Omental fat pad (tissue), 4 donors: ENCODE measurements around the gene AOAH. TPM values are rescaled to one million over a fixed set of nuclear protein-coding genes. Genes with fewer than 3 reads are reported as not detected.

Experiments
- ATAC-seq: fragments of 150-250 bp; one replicate; pipeline ENCODE4 v1.9.1; 2016; ENCODE audit warnings: mild to moderate bottlenecking, moderate library complexity; ENCODE audit not compliant: low FRiP score
- DNase-seq: peaks from one replicate; pipeline ENCODE4 v3.0.0-alpha.2; 2019; ENCODE audit warnings: low spot score
- total RNA-seq, 4 donors: library from RNA; depleted of rRNA; stranded (reverse); fragments of >200 nt; gene quantifications; one replicate each; pipeline ENCODE4 v1.1.0, GENCODE V29; 2016
- TF ChIP-seq, protein P1 (sequence below), 3 donors: fragments of 450-650 bp; IDR thresholded peaks; one replicate each; pipeline ENCODE4 v1.5.1; 2016 to 2017; ENCODE audit warnings: antibody characterized with exemption in 3 of 3, mild to moderate bottlenecking in 3 of 3, moderate library complexity in 2 of 3

The AOAH gene
- total RNA-seq, 4 donors from 2014 or later = 5.8 to 27.9 (median 16.7) TPM

DNA sequence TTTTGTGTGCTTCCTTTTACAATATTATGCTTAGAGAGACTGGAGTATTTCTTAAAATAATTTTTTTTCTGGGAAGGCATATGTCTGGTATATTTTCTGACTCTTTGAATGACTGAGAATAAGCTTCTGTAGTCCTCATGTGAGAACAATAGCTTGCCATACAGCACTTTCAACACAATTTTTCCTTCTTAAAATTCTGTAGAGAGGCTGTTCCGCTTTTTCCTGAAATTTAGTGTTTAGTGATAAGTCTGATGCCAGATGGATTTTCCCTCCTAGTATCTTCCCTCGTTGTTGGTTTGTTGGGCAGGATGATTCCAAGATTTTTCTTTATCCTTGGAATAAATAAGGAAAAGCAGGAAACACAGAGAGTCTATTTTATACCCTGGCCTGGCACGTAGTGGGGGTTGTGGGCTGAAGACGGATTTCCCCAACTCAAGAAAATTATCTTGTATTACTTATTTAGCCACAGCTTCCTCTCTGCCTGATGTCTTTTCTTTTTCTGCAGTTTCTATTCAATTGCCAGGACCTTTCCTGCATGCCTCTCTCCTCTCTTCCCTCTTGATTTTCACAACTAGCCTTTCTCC is 111.2 kb downstream of the AOAH start:
- no peak for DNase-seq
- TF ChIP-seq, protein P1, sequence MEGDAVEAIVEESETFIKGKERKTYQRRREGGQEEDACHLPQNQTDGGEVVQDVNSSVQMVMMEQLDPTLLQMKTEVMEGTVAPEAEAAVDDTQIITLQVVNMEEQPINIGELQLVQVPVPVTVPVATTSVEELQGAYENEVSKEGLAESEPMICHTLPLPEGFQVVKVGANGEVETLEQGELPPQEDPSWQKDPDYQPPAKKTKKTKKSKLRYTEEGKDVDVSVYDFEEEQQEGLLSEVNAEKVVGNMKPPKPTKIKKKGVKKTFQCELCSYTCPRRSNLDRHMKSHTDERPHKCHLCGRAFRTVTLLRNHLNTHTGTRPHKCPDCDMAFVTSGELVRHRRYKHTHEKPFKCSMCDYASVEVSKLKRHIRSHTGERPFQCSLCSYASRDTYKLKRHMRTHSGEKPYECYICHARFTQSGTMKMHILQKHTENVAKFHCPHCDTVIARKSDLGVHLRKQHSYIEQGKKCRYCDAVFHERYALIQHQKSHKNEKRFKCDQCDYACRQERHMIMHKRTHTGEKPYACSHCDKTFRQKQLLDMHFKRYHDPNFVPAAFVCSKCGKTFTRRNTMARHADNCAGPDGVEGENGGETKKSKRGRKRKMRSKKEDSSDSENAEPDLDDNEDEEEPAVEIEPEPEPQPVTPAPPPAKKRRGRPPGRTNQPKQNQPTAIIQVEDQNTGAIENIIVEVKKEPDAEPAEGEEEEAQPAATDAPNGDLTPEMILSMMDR (IDR thresholded peaks at IDR 0.05) = no peak
- ATAC-seq = no peak

DNA sequence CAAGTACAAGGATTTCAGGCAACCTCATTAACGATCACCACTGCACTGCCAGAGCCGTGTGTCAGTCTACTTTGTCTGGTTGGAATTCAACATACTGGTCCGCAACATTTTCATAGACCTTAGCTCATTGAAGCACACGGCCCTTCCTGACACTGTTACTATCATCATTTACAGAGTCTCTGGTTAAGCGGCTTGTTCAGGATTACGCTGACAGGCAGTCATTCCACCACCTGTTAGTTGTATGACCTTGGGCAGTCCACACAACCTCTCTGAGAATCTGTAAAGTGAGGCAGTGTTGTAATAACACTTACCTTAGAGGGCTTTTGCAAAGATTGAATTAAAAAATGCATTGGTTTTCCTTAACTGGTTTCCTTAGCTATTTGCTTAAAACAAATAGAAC is 112.6 kb downstream of the AOAH start:
- TF ChIP-seq, protein P1 (IDR thresholded peaks at IDR 0.05) = no peak
- DNase-seq (no peak), ATAC-seq (no peak)

DNA sequence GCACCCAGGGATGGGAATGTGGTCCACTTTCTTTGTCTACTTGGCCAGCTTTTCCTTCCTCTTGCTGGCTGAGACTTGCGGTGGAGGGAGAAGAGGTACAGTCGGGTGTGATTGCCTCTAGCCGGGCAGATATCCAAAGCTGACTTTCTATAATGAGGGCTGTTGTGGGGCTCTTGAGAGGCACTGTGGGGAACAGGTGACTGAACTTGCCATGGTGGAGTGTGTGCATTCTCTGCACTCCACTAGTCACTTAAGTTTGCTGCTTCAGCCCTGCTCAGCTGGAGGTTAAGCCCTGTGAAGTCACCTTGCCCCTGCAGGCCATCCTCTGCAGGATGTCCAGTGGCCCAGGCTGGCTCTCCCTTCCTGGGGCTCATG is 116.6 kb downstream of the AOAH start:
- ATAC-seq (no peak), DNase-seq (no peak)
- TF ChIP-seq, protein P1 (IDR thresholded peaks at IDR 0.05) = no peak

DNA sequence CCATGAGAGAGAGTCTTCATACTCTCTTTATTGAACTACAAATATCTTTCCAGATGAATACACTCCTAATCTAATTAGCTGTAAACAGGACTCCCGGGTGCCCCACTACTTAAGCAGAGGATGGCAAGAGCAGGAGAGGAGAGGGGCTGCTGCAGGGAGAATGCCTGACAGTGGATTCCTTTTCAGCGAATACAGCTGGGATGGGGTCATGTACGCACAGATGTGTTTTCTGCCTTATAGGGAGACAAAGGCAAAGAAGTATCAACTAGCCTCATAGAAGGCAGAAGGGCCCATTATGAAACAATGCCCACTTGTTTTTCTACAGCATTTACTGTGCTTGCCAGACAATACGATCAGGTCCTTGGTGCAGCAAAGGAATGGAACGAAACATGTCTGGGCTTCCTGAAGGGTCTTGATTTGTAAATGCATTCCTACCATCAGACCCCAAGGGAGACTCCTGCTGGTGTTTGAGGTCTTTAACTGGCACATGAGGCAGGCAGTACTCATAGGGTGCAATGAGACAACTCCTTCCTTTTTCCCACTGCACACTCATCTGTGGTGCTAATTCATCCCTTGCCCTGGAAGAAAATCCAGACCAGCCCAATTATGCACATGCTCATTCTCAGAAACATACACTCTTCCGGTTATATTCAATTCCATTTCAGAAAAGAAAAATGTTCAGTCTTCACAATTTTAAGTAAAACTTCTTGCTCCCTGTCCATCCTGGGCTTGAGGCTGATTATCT is 117.1 kb downstream of the AOAH start:
- TF ChIP-seq, protein P1 (IDR thresholded peaks at IDR 0.05) = no peak
- DNase-seq = no peak
- no peak for ATAC-seq

DNA sequence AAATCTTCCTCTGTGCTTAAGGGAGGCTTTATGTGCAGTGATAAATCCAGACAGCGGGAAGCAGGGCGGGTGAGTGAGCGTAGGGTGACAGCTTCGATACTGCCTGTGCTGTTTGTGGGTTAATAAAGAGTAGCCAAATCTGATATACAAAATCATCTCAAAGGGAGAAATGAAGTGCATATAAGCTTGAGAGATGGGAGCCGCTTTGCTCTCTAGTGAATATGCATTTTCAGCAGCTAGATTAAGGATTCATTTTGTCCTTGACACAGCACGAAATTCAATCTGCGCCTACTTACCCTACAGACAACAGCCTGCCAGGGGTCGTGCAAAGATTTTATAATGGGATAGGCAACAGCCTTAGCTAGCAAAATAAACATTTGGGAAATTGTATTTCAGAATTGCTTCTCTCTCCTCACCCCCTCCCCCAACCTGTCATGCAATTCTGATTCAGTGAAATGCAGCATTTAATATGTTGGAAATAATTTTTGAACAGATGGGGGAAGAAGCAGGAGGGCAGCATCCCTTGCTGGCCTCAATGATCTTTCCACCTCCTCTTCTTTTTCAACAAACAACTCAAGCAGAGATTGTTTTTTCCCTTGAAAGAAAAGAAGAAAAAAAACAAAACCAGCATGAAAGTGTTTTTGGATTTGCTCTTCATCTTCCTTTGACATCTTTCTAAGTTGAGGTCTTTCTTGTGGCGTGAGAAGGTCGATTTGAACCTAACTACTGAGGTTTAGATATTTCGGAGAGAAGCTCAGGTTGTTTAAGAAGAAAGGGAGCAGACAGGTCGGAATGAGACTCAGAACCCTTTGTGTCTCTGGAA is 117.9 kb downstream of the AOAH start:
- DNase-seq (no peak), ATAC-seq (no peak)
- TF ChIP-seq, protein P1 (IDR thresholded peaks at IDR 0.05) = no peak

DNA sequence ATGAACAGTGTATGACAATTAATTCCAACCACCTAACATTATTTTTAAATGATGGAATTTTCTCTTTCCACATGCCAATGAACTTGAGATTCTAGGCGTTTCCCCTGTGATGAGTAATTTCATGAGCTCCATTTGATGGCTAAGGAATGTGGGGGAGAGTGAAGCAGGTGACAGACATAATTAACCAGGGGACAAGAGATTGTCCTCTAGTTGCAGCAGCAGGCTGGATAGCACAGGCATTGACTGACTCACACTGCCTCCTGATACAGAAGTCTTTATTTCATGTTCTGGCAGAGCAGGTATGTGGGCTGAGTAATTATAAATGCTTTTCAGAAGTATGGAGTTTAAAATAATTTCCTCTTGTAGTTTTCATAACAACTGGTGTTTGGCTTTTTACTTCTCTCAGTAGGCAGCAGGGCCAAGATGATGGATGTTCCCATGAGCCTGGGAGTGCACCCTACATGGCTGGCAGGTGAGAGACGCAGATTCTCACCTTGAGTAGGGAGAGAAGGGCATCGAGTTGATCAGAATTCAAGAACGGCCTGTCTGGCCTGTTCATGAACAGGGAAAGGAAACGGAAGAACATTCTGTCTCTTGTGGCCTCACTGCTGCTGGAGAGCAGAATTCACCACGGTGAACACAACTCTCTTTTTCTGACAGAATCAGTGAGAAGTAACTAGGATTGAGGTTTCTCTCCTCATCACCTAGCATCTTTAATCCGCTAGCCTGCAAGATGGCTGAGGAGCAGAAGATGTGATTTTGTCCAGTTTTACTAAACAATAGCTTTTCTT is 118.8 kb downstream of the AOAH start:
- TF ChIP-seq, protein P1 (IDR thresholded peaks at IDR 0.05) = no peak
- peak; percentile 67 for ATAC-seq
- no peak for DNase-seq
